HG03521 (cell line): ENCODE measurements around the gene NEURL1B.
"Not testable (repeated sequence)": the region's sequence is repeated elsewhere in the genome, so short reads cannot be mapped to it uniquely, and the experiment has no call there.

Experiments
- ATAC-seq: cut with Tn5 transposase; IDR thresholded peaks from one replicate; pipeline ENCODE4 v1.9.1; 2021; ENCODE audit warnings: mild to moderate bottlenecking, moderate library complexity; ENCODE audit not compliant: unreplicated experiment

The NEURL1B gene

GRCh38 chr5:172640822-172641358, at the start of gene NEURL1B:
TSS of gene NEURL1B (plus strand) at chr5:172641263. CDS start at chr5:172641407, 144 bp downstream.
- no peak for ATAC-seq

GRCh38 chr5:172591636-172592035, 49.4 kb upstream of the NEURL1B start:
- ATAC-seq, result no peak

- no peak for ATAC-seq
Observed at GRCh38 chr5:172592881-172593280, 48.2 kb upstream of the NEURL1B start.

- no peak for ATAC-seq
Observed at GRCh38 chr5:172593306-172593705, 47.8 kb upstream of the NEURL1B start.

DNA sequence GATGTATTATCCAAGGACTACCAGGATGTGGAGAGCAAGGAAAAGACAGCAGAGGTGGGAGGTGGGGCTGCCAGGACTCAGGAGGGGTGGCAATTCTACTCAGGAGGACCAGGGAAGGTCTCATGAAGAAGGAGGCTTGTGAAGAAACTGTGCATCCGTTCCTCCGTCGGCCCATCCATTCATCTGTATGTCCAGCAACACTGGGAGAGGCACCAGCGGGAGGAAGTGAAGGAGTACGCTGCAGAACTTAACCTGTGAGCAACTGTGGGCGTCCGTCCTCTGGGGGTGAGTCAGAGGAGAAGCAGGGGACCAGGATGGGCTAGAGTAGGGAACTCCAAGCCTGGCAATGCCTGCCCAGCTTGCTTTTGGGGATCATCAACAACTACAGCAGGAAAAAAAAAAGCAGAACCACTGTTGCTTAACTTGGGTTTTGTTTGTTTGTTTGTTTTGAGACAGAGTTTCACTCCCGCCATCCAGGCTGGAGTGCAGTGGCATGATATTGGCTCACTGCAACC, 47.3 kb upstream of the NEURL1B start:
- no peak for ATAC-seq

DNA sequence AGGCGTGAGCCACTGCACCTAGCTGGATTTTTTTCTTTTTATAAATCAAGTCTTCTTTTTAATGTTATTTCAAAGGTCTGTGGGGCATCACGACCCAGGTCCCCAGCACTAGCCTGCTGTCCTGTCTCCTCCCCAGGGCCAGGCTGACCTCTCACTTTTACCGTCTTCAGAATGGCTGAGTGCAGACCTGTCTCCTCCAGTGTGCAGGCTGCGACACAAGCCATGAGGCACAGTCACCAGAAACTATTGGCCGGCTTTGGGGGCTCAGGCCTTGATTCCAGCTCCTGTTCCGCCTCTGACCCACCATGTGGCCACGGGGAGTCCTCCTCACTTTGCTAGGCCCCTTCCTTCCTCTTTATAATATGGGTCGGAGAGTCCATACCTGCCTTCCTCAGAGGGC, 46.6 kb upstream of the NEURL1B start:
- no peak for ATAC-seq

DNA sequence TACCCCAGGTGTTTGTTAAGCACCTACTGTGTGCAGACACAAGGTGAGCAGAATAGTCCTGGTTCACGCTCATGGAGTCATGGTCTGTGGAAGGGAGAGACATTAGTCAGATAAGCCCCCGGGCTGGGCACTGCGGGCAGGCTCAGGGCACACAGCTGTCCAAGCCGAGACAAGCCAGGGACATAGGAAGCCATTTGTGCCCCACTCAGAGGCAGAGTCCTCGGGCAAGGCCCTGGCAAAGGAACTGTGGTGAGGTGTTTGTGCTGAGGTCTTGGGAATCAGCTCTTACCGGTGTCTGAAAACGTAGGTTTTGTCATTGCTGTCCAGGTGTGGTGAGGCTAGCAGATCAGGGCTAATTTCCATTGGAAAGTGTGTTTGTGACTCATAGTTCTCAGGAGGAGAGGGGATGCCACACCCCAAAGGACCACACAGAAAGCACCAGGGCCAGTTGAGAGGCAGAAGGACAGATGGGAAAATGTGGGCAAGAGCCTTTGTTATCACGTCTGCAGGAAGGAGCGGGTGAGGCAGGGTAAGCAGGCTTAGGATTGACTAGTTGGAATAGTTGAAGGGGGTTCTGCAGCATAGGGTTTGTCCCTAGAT, 46.1 kb upstream of the NEURL1B start:
- no peak for ATAC-seq

DNA sequence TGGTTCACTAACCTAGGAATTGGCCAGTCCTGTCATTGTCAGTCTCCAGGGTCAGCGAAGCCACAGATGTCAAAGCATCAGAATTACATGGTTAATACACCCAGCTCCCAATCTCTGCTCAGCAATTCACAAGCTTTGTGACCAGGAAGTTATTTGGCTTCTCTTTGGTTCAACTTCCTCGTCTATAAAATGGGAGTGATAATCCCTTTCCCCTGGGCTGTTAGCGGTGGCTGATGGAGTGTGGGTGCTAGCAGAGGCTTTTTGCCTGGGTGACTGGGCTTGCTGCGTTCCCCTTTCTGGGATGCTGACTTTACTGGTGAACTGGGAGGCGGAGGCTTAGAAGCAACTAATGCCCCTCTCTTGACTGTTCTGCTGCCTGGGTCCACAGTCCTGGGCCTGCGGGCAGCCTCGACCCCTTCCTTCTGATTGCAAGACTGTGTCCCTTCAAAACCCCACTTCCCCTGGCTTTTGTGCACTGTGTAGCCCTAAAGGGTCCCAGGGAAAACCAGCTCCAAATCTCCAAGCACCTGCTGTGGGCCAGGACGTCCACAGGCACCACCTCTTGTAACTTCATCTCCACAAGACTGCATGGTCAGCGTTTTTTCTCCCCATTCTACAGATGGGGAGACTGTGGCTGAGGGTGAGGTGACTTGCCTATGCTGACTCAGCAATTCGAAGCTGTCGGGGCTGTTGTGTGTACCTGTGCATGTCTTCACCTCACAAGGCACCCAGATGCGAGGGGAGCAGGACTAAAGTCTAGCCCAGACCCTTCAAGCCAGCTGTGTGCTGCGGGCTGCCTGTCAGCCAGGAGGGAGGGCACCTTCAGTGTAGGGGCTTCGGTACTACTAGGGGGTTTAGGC, 45.2 kb upstream of the NEURL1B start:
- no peak for ATAC-seq

- ATAC-seq, result no peak
Observed at GRCh38 chr5:172596638-172597231, 44.3 kb upstream of the NEURL1B start.

- no peak for ATAC-seq
Observed at GRCh38 chr5:172597755-172598155, 43.3 kb upstream of the NEURL1B start.

- no peak for ATAC-seq
Observed at GRCh38 chr5:172598251-172599203, 42.5 kb upstream of the NEURL1B start.

DNA sequence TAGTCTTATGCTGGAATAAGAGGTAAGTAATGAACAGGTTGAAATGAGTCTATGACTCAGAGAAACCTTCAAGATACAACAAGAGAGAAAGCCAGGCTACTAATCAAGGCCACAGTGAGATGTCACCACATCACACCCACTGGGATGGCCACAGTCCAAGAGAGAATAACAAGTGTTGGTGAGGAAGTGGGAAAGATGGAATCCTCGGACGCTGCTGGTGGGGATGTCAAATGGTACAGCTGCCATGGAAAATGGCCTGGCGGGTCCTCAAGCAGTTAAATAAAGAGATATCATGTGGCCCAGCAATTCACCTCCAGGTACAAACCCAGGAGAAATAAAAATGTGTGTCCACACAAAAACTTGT, 41.9 kb upstream of the NEURL1B start:
- no peak for ATAC-seq

- ATAC-seq, result no peak
Observed at GRCh38 chr5:172600571-172600970, 40.5 kb upstream of the NEURL1B start.

DNA sequence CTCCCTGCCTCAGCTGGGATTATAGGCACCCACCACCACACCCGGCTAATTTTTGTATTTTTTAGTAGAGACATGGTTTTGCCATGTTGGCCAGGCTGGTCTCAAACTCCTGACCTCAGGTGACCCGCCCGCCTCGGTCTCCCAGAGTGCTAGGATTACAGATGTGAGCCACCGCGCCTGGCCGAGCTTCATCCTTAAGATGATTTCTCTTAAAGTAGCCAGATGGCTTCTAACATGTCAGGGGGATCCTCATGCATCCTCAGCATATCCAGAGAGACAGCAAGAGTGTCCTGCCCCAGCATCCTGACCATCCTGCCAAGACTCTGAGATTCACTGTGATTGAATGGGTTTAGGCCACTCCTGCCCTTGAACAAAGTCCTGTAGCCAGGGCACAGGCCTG, 39.5 kb upstream of the NEURL1B start:
- ATAC-seq, result not testable (repeated sequence)

DNA sequence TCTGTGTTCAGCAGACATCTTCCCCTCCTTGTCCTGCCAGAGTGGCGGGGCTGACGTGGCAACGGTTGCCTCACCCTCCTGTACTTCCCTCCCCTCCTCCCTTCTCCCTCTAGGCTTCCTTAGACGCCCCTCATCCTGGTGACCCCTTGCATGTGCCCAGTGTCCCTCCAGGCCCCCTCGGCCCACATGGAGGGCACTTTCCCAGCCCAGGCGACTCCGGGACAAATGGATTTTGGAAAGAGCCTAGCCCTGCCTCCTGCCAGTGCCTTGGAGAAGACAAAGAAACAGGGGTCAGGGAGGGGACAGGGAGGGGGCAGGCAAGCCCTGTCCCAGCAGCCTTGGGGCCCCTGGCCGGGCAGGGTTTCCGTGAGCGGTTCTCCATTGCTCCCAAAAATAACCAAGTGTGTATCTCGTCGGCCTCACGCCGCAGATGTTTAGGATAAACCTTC, 38.3 kb upstream of the NEURL1B start:
- no peak for ATAC-seq

DNA sequence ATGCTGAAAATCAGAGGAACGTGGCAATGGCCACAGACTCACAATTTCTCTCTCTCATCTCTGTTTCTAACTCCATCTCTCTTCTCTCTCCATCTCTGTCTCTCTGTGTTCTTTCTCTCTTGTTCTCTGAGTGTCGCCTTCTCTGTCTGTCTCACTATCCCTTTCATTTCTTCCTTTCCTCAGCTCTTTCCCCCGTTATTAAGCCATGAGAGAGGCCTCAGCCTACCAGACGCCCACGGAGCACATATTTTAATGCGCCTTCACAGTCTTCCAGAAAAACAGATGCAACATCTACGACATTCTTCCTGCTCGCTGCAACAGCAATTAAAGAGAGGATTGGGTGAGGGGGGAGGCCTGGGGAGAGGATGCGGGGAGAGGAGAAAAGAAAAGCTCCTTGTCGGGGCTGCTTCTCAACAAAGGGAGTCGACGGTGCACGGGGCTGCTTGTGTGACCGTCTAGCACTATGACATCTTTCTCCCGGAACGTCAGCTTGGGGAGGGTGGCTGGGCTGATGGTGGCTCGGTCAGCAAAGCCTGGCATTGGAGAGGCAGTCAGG, 37.7 kb upstream of the NEURL1B start:
- no peak for ATAC-seq

- no peak for ATAC-seq
Observed at GRCh38 chr5:172605466-172605865, 35.6 kb upstream of the NEURL1B start.

- no peak for ATAC-seq
Observed at GRCh38 chr5:172606156-172606785, 34.8 kb upstream of the NEURL1B start.

- no peak for ATAC-seq
Observed at GRCh38 chr5:172607213-172607793, 33.8 kb upstream of the NEURL1B start.
